Left renal pelvis (tissue), 4 donors: ENCODE measurements around the gene TRMO. TPM values are rescaled to one million over a fixed set of nuclear protein-coding genes. Genes with fewer than 3 reads are reported as not detected.

Experiments used
- DNase-seq, 4 donors: peaks; one replicate each; pipeline ENCODE4 v3.0.0-alpha.2; 2013; ENCODE audit warnings: low read depth in 4 of 4, low spot score in 3 of 4
- polyA plus RNA-seq, 4 donors: library from polyadenylated mRNA; unstranded; fragments of 120-200 nt; gene quantifications; one replicate each; pipeline ENCODE4 v1.2.1, GENCODE V29; 2013; ENCODE audit not compliant: insufficient read length in 4 of 4

The TRMO gene
- polyA plus RNA-seq, 4 donors: 12.7 to 24.7 (median 19.7) TPM

GRCh38 chr9:97906236-97906831, 16.0 kb downstream of the TRMO start:
- DNase-seq: no peak

- no peak for DNase-seq
Measured at GRCh38 chr9:97905228-97905627, 17.1 kb downstream of the TRMO start.

- no peak for DNase-seq
Measured at GRCh38 chr9:97904725-97905124, 17.6 kb downstream of the TRMO start.

- DNase-seq: no peak
Measured at GRCh38 chr9:97903177-97903576, 19.1 kb downstream of the TRMO start.

- DNase-seq: no peak
Measured at GRCh38 chr9:97900738-97901565, 21.3 kb downstream of the TRMO start.

GRCh38 chr9:97900103-97900737, 22.1 kb downstream of the TRMO start:
- DNase-seq: no peak

GRCh38 chr9:97895695-97896332, 26.5 kb downstream of the TRMO start:
- DNase-seq: no peak

- DNase-seq: no peak
Measured at GRCh38 chr9:97895211-97895610, 27.1 kb downstream of the TRMO start.

GRCh38 chr9:97892421-97892820, 29.9 kb downstream of the TRMO start:
- no peak for DNase-seq

GRCh38 chr9:97891736-97892135, 30.6 kb downstream of the TRMO start:
- no peak for DNase-seq

- no peak for DNase-seq
Measured at GRCh38 chr9:97889941-97890887, 32.1 kb downstream of the TRMO start.

- DNase-seq: no peak
Measured at GRCh38 chr9:97880336-97880735, 42.0 kb downstream of the TRMO start.

GRCh38 chr9:97876061-97876460, 46.2 kb downstream of the TRMO start:
- no peak for DNase-seq

GRCh38 chr9:97875111-97875510, 47.2 kb downstream of the TRMO start:
- no peak for DNase-seq

GRCh38 chr9:97874624-97875023, 47.7 kb downstream of the TRMO start:
- no peak for DNase-seq

GRCh38 chr9:97873882-97874281, 48.4 kb downstream of the TRMO start:
- no peak for DNase-seq

- DNase-seq: no peak
Measured at GRCh38 chr9:97873425-97873824, 48.9 kb downstream of the TRMO start.

GRCh38 chr9:97868859-97869258, 53.4 kb downstream of the TRMO start:
- DNase-seq: no peak

- DNase-seq: no peak
Measured at GRCh38 chr9:97866848-97867247, 55.5 kb downstream of the TRMO start.

GRCh38 chr9:97866300-97866699, 56.0 kb downstream of the TRMO start:
- DNase-seq: no peak
